NCI-H1092 (cell line): ENCODE data around the gene RC3H1.
"Not testable (repeated sequence)": the region's sequence is repeated elsewhere in the genome, so short reads cannot be mapped to it uniquely, and the experiment has no call there.

Experiments used
- DNase-seq: peaks from one replicate; lab custom pipeline; 2025; lab: John Stamatoyannopoulos, UW

The RC3H1 gene

GRCh38 chr1:174023440-174023839, 1.3 kb upstream of the RC3H1 start:
- no peak for DNase-seq

DNA sequence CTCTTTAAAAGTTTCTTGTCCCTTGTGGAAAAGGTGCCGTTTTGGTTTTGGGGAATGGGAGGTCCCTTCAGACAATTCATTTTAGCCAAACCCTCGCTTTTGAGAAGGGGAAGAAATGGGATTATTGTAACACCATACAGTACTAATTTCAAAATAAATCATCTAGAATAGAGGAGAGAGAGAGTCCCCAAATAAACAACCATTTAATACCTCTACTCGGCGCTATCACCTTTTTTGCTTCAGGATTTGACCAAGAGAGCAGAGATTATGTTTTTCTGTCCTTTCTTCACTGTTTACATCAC, 770 bp upstream of the RC3H1 start:
- no peak for DNase-seq

GRCh38 chr1:174021591-174022079, 522 bp downstream of the RC3H1 start:
- DNase-seq = peak; percentile 52

GRCh38 chr1:174018565-174018964, 3.6 kb downstream of the RC3H1 start:
- no peak for DNase-seq

DNA sequence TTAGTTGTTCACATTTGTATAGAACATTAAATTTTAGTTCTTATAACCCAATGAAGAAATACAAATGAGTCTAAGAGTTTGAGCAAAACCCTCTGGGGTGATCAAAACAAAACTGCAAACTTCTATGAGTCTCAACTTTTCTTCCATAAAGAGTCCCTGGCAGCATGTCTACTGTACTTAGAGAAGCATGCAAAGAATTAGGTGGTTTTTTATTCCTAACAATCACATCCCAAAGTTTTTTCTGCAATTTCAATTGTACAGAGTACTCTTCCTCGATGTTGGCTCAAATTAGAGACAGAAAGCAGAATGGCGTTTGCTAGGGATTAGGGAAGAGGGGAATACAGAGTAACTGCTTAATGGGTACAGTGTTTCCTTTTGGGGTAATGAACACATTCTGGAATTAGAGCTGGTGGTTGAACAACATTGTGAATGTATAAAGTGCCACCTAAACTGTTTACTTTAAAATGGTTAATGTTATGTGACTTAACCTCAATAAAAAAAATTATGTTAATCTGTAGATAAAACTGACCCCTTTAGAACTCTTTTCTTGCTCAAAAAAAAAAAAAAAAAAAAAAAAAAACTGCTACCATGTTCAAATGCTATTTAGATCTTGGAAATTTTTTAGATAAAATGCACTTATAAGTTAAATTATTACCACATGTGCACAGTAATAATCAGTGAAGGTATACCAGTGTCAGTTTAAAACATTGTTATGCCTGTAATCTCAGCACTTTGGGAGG, 4.8 kb downstream of the RC3H1 start:
- DNase-seq = no peak

- DNase-seq = no peak
Observed at GRCh38 chr1:174013864-174014418, 8.2 kb downstream of the RC3H1 start.

DNA sequence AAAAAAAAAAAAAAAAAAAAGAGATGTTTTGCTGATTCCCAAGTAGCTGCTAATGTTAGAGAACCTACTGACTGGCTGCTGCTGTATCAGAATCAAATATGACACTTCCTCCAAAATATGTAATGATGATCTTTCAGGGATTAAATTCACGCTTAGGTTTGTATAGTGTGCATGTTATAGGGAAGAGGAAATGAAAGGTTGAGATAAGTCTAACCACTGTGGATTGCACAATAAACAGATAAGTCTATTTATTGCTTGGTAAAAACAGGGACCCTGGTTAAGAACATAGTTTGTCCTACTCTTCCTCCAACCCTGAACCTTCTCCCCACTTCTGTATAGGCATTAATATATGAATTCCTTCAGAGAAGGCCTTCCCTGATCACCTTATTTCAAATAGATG, 13.2 kb downstream of the RC3H1 start:
- DNase-seq = no peak

DNA sequence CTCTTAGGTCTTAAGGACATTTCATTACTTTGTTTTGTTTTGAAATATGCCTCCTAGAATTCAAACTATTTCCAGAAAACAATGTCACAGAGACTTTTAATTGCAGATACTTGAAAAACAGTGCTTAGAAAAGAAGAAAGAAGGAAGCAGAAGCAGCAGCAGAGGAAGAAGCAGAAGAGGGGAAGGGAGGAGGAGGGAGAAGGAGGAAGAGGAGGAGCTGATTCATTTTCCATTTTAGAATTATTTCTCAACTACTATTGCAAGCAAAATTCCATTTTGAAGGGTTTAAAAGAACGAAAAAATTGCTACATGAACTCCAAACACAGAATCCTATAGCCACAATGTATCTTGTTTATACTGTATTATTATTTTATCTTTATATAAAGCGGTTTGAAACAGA, 13.9 kb downstream of the RC3H1 start:
- no peak for DNase-seq

GRCh38 chr1:174007851-174008250, 14.3 kb downstream of the RC3H1 start:
- no peak for DNase-seq

DNA sequence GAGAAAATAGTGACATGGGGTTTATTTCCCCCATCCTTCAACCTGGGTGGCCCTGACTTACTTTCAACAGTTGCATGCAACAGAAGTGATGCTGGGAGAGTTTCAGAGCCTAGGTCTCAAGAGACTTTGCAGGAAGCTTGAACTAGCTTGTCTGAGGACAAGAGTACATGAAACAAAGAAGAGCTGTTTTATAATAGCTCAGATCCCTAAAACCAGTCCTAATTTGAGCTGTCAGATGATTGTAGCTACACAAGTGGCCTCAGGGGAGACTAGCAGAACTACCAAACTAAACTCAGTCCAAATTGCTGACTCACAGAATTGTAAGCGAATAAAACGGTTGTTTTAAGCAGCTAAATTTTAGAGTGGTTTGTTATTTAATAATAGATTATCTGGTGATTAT, 17.1 kb downstream of the RC3H1 start:
- no peak for DNase-seq

DNA sequence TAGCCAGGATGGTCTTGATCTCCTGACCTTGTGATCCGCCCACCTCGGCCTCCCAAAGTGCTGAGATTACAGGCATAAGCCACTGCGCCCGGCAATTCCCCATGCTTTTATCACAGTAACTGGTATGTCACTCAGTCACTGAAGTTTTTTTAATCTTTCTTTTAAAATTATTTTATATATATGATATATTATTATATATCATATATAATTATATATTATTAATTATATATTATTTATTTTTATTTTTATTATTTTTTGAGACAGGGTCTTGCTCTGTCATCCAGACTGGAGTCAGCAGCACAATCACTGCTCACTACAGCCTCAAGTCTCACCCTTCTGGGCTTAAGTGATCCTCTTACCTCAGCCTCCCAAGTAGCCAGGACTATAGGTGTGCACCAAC, 18.3 kb downstream of the RC3H1 start:
- no peak for DNase-seq

GRCh38 chr1:174001573-174001972, 20.6 kb downstream of the RC3H1 start:
- no peak for DNase-seq

DNA sequence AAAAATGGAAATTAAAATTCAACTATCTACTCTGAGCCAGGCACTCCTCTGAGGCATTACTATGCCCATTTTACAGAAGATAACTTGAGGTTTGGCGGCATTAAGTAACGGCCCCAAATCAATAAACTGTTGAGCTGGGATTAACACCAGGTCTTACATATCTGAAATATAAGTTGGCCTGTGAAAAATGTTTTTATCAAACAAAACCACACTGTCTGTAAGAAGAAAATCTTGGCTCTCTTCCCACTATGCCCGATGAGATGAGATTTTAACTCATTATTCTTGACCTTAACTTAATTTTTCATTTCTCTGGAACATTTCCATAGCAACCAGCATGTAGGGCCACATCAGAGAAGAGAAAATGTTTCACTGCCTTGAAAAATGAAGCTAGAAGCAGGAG, 21.8 kb downstream of the RC3H1 start:
- no peak for DNase-seq

GRCh38 chr1:173997791-173998190, 24.4 kb downstream of the RC3H1 start:
- DNase-seq = no peak

DNA sequence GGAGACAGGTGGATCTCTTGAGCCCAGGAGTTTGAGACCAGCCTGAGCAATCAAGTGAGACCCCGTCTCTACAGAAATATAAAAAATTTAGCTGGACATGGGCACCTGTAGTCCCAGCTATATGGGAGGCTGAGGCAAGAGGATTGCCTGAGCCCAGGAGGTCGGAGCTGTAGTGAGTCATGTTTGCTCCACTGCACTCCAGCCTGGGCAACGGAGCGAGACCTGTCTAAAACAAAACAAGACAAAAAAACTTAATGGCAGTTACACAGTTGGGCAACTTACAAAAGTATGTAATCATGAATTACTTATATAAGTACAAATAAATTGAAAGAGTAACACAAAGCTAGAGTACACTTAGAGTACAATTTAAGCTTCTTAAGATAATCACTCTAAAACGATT, 25.2 kb downstream of the RC3H1 start:
- DNase-seq = no peak

- DNase-seq = no peak
Observed at GRCh38 chr1:173995475-173995874, 26.7 kb downstream of the RC3H1 start.

DNA sequence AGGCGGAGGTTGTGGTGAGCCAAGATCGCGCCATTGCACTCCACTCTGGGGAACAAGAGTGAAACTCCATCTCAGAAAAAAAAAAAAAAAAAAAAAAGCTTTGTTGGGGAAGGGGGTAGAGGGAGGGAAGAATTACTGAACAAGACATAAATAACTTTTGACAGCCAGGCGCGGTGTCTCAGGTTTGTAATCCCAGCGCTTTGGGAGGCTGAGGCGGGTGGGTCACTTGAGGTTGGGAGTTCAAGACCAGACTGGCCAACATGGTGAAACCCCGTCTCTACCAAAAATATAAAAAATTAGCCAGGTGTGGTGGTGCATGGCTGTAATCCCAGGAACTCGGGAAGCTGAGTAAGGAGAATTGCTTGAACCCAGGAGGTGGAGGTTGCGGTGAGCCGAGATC, 28.2 kb downstream of the RC3H1 start:
- DNase-seq = not testable (repeated sequence)

- DNase-seq = no peak
Observed at GRCh38 chr1:173988068-173988467, 34.1 kb downstream of the RC3H1 start.

- DNase-seq = no peak
Observed at GRCh38 chr1:173986951-173987350, 35.2 kb downstream of the RC3H1 start.

DNA sequence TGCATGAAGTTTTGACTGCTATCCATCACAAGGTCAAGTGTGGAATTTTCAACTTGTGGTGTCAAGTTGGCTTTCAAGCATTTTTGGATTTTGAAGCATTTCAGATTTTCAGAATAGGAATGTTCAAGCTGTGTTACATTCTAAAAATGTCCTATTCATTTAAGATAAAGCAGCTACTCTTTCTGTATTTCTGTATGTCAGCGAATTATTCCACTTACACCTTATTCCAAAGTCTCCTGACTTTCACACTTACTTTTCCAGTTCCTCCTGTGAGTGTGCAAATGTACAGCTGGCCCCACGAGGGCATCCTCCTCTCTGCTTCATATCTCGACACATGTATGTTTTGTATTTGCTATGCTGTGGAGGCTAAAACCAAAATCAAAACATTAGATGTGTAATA, 51.9 kb downstream of the RC3H1 start:
- DNase-seq = no peak

DNA sequence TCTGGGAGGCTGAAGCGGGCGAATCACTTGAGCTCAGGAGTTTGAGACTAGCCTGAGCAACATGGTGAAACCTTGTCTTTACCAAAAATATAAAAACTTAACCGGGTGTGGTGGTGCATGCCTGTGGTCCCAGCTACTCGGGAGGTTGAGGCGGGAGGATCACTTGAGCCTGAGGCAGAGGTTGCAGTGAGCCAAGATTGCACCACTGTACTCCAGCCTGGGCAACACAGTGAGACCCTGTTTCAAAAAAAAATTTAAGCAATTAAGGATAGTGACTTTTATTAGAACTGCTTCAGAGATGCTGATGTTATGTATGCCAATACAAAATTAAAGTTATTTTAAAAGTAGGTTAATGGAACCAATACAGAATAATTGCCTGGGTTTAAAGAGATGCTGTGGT, 56.3 kb downstream of the RC3H1 start:
- DNase-seq = not testable (repeated sequence)

GRCh38 chr1:173963477-173963876, 58.7 kb downstream of the RC3H1 start:
- DNase-seq = no peak

DNA sequence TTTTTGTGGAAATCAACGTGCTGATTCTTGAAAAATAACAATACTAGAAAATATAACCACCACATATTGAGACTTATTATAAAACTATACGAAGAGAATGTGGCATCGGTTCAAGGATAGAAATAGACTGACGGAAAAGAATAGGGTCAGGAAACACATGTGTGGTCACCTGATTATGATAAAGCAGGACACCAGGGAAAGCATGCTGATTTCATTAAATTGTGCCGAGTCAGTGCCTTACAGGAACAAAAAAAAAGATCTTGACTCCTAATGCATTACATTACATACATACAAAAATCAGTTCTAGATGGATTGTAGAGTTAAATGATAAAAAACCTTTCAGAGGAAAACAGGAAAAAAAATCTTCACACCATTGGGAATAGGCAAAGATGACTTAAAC, 61.5 kb downstream of the RC3H1 start:
- no peak for DNase-seq

DNA sequence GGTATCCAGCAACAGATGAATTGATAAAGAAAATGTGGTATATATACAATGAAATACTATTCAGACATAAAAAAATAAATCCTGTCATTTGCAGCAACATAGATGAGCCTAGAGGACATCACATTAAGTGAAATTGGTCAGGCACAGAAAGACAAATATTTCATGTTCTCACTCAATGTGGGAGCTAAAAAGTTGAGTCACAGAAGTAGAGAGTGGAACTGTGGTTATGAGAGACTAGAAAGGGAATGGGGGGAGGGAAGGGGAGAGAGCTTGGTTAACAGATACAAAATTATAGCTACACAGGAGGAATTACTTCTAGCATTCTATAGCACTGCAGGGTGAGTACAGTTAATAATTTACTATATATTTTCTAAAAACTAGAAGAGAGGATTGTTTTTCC, 68.0 kb downstream of the RC3H1 start:
- DNase-seq = no peak
